K562 (cell line): ENCODE data around the gene EYA4. TPM values are rescaled to one million over a fixed set of nuclear protein-coding genes. Genes with fewer than 3 reads are reported as not detected.

ENCODE experiments used
- ATAC-seq: fragments of 200-7000 bp; cut with Tn5 transposase; 3 replicates; pipeline ENCODE4 v1.9.1; 2020; ENCODE audit warnings: moderate library complexity
- BruUV-seq: library from RNA; stranded (reverse); fragments of 400-500 nt; replicated peaks from 2 replicates; lab custom pipeline; 2021; lab: Mats Ljungman, UMichigan
- CTCF ChIA-PET: fragments of 300-600 bp; formaldehyde crosslinking; extraction: SDS; loops from one replicate; lab custom pipeline; 2021; ENCODE audit warnings: low intra/inter-chr PET ratio; lab: Yijun Ruan, JAX
- POLR2A ChIA-PET: fragments of 300-600, 350-650 bp; sonication (Branson Sonifier 250); formaldehyde crosslinking; extraction: SDS; loops from one replicate; lab custom pipeline; 2021; ENCODE audit warnings: antibody characterized with exemption, inconsistent platforms; lab: Yijun Ruan, JAX
- DNase-seq, 4 experiments: peaks; one replicate each; pipeline versions ENCODE4 v3.0.0 to v3.0.0-alpha.2; 2011 to 2018; ENCODE audit warnings: low spot score in 3 of 4, mixed read lengths in 3 of 4; ENCODE audit errors: extremely low read depth in 1 of 4
- FAIRE-seq: peaks from 2 replicates; lab custom pipeline; 2011; peaks lifted over from hg19 to GRCh38; lab: Jason Lieb, UNC
- H2AFZ ChIP-seq: 2 replicates; pipeline ENCODE4 v1.6.0; 2011; ENCODE audit warnings: low read depth, low read length, control low read depth, inconsistent platforms
- H3K27ac ChIP-seq: fragments of 200-600 bp; 3 replicates; pipeline ENCODE4 v1.8.0; 2011; ENCODE audit warnings: low read depth, mild to moderate bottlenecking, control low read depth, inconsistent platforms, low read length, moderate library complexity, mixed read lengths; ENCODE audit errors: extremely low read depth
- H3K27me3 ChIP-seq, 2 experiments: fragments of 300-600 bp in 1 of 2; 2 replicates in 1 of 2; 3 replicates in 1 of 2; pipeline versions ENCODE4 v1.6.0 to v1.8.0; 2011; ENCODE audit warnings: inconsistent platforms in 2 of 2, low read length in 2 of 2, mild to moderate bottlenecking in 1 of 2, mixed read lengths in 1 of 2, moderate library complexity in 1 of 2; ENCODE audit not compliant: control insufficient read depth in 2 of 2, insufficient read depth in 2 of 2
- H3K36me3 ChIP-seq: fragments of 300-600 bp; 3 replicates; pipeline ENCODE4 v1.8.0; 2011; ENCODE audit warnings: mild to moderate bottlenecking, low read length, inconsistent platforms; ENCODE audit not compliant: control insufficient read depth, insufficient read depth
- H3K4me1 ChIP-seq, 2 experiments: fragments of 200-600 bp in 1 of 2; replicated peaks in 1 of 2; 2 replicates in 1 of 2; 3 replicates in 1 of 2; pipeline versions ENCODE4 v1.5.1 to v1.8.0; 2011; ENCODE audit warnings: inconsistent platforms in 2 of 2, low read length in 2 of 2, mild to moderate bottlenecking in 1 of 2, mixed read lengths in 1 of 2, moderate library complexity in 1 of 2; ENCODE audit not compliant: control insufficient read depth in 2 of 2, insufficient read depth in 2 of 2
- H3K4me2 ChIP-seq: 2 replicates; pipeline ENCODE4 v1.6.1; 2011; ENCODE audit warnings: low read length, control low read depth, inconsistent platforms, mixed read lengths; ENCODE audit not compliant: insufficient read depth
- H3K4me3 ChIP-seq: fragments of 200-600 bp; sonication (generic), shearing (Covaris generic); 2 replicates; pipeline ENCODE4 v1.5.1; 2016; ENCODE audit warnings: control low read depth, inconsistent platforms
- H3K79me2 ChIP-seq: fragments of 200-600 bp; 3 replicates; pipeline ENCODE4 v1.8.0; 2011; ENCODE audit warnings: low read length, inconsistent platforms; ENCODE audit not compliant: control insufficient read depth, insufficient read depth
- H3K9ac ChIP-seq, 2 experiments: 2 replicates each; pipeline versions ENCODE4 v1.6.0 to v1.6.1; 2011; ENCODE audit warnings: low read depth in 2 of 2, low read length in 2 of 2, control low read depth in 1 of 2, inconsistent platforms in 1 of 2, mild to moderate bottlenecking in 1 of 2, mixed read lengths in 1 of 2; ENCODE audit not compliant: insufficient read depth in 1 of 2
- H3K9me1 ChIP-seq: one replicate; pipeline ENCODE4 v1.6.0; 2011; ENCODE audit warnings: inconsistent platforms, mild to moderate bottlenecking, low read length, moderate library complexity; ENCODE audit not compliant: control insufficient read depth, insufficient read depth
- H3K9me3 ChIP-seq: replicated peaks from 2 replicates; pipeline ENCODE4 v1.5.1; 2011; ENCODE audit warnings: low read depth, low read length, inconsistent platforms; ENCODE audit not compliant: control insufficient read depth, insufficient read depth
- H4K20me1 ChIP-seq: replicated peaks from 2 replicates; pipeline ENCODE4 v1.6.1; 2011; ENCODE audit warnings: low read length, inconsistent platforms, mixed read lengths; ENCODE audit not compliant: control insufficient read depth, insufficient read depth
- CHAMP1 ChIP-seq: fragments of 450-650 bp; IDR thresholded peaks from 2 replicates; pipeline ENCODE4 v1.6.1; 2016; ENCODE audit warnings: mild to moderate bottlenecking
- DNMT1 ChIP-seq: fragments of 450-650 bp; IDR thresholded peaks from 2 replicates; pipeline ENCODE4 v1.6.1; 2016; ENCODE audit warnings: antibody characterized with exemption, mild to moderate bottlenecking
- HOMEZ ChIP-seq: fragments of 250-450 bp; sonication (Bioruptor Pico); IDR thresholded peaks from 2 replicates; pipeline ENCODE4 v1.4.0; 2020; ENCODE audit warnings: mild to moderate bottlenecking, moderate library complexity
- NCOR1 ChIP-seq: fragments of 450-650 bp; IDR thresholded peaks from 2 replicates; pipeline ENCODE4 v1.6.1; 2016; ENCODE audit warnings: mild to moderate bottlenecking, moderate library complexity
- NEUROD1 ChIP-seq: fragments of 150-350 bp; IDR thresholded peaks from 2 replicates; pipeline ENCODE4 v1.6.1; 2014; ENCODE audit warnings: borderline replicate concordance, low read length, low read depth; ENCODE audit not compliant: partially characterized antibody
- PURB ChIP-seq: sonication (generic); formaldehyde crosslinking; IDR thresholded peaks from 2 replicates; pipeline ENCODE4 v1.9.0; 2021; ENCODE audit warnings: low read depth, mild to moderate bottlenecking, missing genetic modification reagents
- YBX1 ChIP-seq: fragments of 450-650 bp; IDR thresholded peaks from 2 replicates; pipeline ENCODE4 v1.7.1; 2016; ENCODE audit warnings: mild to moderate bottlenecking
- YY1 ChIP-seq, 3 experiments: IDR thresholded peaks; 2 replicates each; pipeline ENCODE4 v1.6.1; 2011; ENCODE audit warnings: low read length in 2 of 3, mild to moderate bottlenecking in 2 of 3, moderate library complexity in 2 of 3, borderline replicate concordance in 1 of 3, control low read depth in 1 of 3, low read depth in 1 of 3; ENCODE audit not compliant: insufficient read depth in 3 of 3, insufficient replicate concordance in 2 of 3, control insufficient read depth in 1 of 3, insufficient read length in 1 of 3; ENCODE audit errors: extremely low read depth in 1 of 3
- ZFP36 ChIP-seq: fragments of 150-350 bp; IDR thresholded peaks from 2 replicates; pipeline ENCODE4 v1.6.1; 2018; ENCODE audit warnings: low read length, low read depth; ENCODE audit not compliant: partially characterized antibody
- ZNF655 ChIP-seq: fragments of 250-450 bp; sonication (Bioruptor Pico); IDR thresholded peaks from 2 replicates; pipeline ENCODE4 v1.5.0; 2021
- ZNF780A ChIP-seq: fragments of 250-450 bp; sonication (Bioruptor Pico); IDR thresholded peaks from 2 replicates; pipeline ENCODE4 v1.5.0; 2021; ENCODE audit warnings: mild to moderate bottlenecking
- in situ Hi-C: fragments of 300-500 bp; cut with MboI; formaldehyde crosslinking; loops from 4 replicates; pipeline ENCODE4 v1.15.0; 2018; ENCODE audit warnings: inconsistent platforms, mixed read lengths
- intact Hi-C: fragments of 100-400 bp; cut with micrococcal nuclease; formaldehyde crosslinking; loops from 2 replicates; pipeline ENCODE4 v1.14.2; 2022
- polyA plus RNA-seq, 8 experiments: library from polyadenylated mRNA; depleted of rRNA in 4 of 8; stranded (reverse) in 5 of 8; unstranded in 3 of 8; fragments of >200 nt; fragmentation: Nextera tagmentation in 2 of 8; fragmentation: Illumina TruSeq in 1 of 8; extraction: Ambion mirVana in 2 of 8; extraction: Trizol in 1 of 8; gene quantifications; 2 replicates each; pipeline versions ENCODE4 v1.2.1 to v1.2.3, GENCODE V29; 2011 to 2014; ENCODE audit warnings: inconsistent platforms in 1 of 8, missing spikeins in 1 of 8
- total RNA-seq, 7 experiments: library from RNA; depleted of rRNA in 6 of 7; stranded (reverse); fragments of >200 nt in 6 of 7; fragmentation: Illumina TruSeq in 2 of 7; extraction: Trizol in 2 of 7; gene quantifications; 2 replicates each; pipeline versions ENCODE4 v1.2.1 to v1.2.3, GENCODE V29; 2011 to 2021; ENCODE audit warnings: low replicate concordance in 1 of 7

EYA4 gene
- total and polyA plus RNA-seq, 9 of the 15 experiments (the other 6 are each of a cell fraction or from before 2014, with no cell fraction given) = 0.03 to 0.04 TPM; not detected in 7

GRCh38 chr6:133430530-133430929 is 189.4 kb downstream of the EYA4 start:
- CTCF ChIA-PET = no interaction called here
- H3K4me3 ChIP-seq = no peak overlapping the region
- BruUV-seq = no TSS peak
- no peak overlapping the region for H3K4me2 ChIP-seq
- TF ChIP-seq HOMEZ (CRISPR knock-in tag) (no peak), ZFP36 (no peak), DNMT1 (no peak)
- TF ChIP-seq, all 486 proteins: peak for 0
- no peaks in the 10 kb centered on the region for H3K9me3 ChIP-seq
- no peaks in the 10 kb centered on the region for H3K4me1 ChIP-seq
- H3K9me1 ChIP-seq = no peaks in the 10 kb centered on the region
- H2AFZ ChIP-seq = no peak overlapping the region
- in situ Hi-C loops (no loop called here), intact Hi-C loops (no loop called here)
- DNase-seq (no peak), ATAC-seq (no peak), FAIRE-seq (no peak)
- H4K20me1 ChIP-seq = no peaks in the 10 kb centered on the region
- H3K36me3 ChIP-seq = no peaks in the 10 kb centered on the region
- H3K27me3 ChIP-seq = no peaks in the 10 kb centered on the region
- no peak overlapping the region for H3K27ac ChIP-seq
- H3K79me2 ChIP-seq = no peaks in the 10 kb centered on the region
- POLR2A ChIA-PET = no interaction called here
- no peak overlapping the region for H3K9ac ChIP-seq

GRCh38 chr6:133431031-133431430 is 189.9 kb downstream of the EYA4 start:
- intact Hi-C loops = no loop called here
- Histone ChIP-seq H3K4me3 (no peak overlapping the region), H3K27me3 (no peaks in the 10 kb centered on the region), H4K20me1 (no peaks in the 10 kb centered on the region), H3K9ac (no peak overlapping the region), H3K4me2 (no peak overlapping the region), H2AFZ (no peak overlapping the region), H3K9me3 (no peaks in the 10 kb centered on the region), H3K4me1 (no peaks in the 10 kb centered on the region), H3K9me1 (no peaks in the 10 kb centered on the region), H3K79me2 (no peaks in the 10 kb centered on the region), H3K27ac (no peak overlapping the region), H3K36me3 (no peaks in the 10 kb centered on the region)
- BruUV-seq = no TSS peak
- CTCF ChIA-PET = no interaction called here
- POLR2A ChIA-PET = no interaction called here
- ATAC-seq = no peak
- no peak for FAIRE-seq
- DNase-seq = no peak
- in situ Hi-C loops = no loop called here
- TF ChIP-seq NCOR1 (no peak), NEUROD1 (no peak), CHAMP1 (no peak), YY1 (IDR thresholded peaks at IDR 0.05; ENCODE audit: borderline replicate concordance in 1 of 3, control insufficient read depth in 1 of 3, extremely low read depth in 1 of 3, insufficient read depth in 3 of 3, insufficient read length in 1 of 3, insufficient replicate concordance in 2 of 3, low read depth in 1 of 3, low read length in 2 of 3) (no peak), ZNF655 (CRISPR knock-in tag) (no peak), YBX1 (no peak), ZNF780A (CRISPR knock-in tag) (no peak), PURB (CRISPR knock-in tag) (no peak)
